Astrocyte (in vitro differentiated cells and primary cell): ENCODE measurements around the gene ARFRP1.

ENCODE experiments used
- EZH2 ChIP-seq: IDR thresholded peaks from 2 replicates; pipeline ENCODE4 v1.6.1; 2012; ENCODE audit warnings: mild to moderate bottlenecking, low read length, inconsistent platforms; ENCODE audit not compliant: insufficient read depth
- TF ChIP-seq, protein P1 (sequence below): IDR thresholded peaks from 2 replicates; pipeline ENCODE4 v1.5.1; 2011; ENCODE audit warnings: low read depth, mild to moderate bottlenecking, inconsistent platforms, low read length, moderate library complexity; ENCODE audit not compliant: insufficient read depth

DNA sequence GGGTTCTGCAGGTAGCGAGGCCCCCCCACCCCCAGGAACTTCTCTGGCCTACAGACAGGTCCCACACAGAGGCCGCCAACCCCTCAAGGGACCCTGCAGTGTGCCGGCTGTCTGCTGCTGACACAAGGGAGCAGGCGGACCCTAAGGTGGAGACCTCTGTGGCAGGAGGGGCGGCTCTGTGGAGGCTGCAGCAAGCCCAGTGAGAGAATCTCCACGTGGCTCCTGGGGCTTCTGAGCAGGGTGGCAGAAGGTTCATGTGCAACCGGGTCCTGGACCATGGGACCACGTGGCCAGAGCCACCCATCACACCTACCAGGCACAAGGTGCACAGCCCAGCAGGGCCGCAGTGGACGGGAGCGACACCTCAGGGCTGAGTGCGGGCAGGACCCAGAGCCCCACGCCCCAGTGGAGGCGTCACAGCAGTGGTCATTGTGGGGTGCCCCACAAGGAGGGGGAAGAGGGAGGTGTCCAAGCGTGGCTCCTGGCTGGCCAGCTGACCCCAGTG lies 4.3 kb downstream of the ARFRP1 start:
- TF ChIP-seq, protein P1, sequence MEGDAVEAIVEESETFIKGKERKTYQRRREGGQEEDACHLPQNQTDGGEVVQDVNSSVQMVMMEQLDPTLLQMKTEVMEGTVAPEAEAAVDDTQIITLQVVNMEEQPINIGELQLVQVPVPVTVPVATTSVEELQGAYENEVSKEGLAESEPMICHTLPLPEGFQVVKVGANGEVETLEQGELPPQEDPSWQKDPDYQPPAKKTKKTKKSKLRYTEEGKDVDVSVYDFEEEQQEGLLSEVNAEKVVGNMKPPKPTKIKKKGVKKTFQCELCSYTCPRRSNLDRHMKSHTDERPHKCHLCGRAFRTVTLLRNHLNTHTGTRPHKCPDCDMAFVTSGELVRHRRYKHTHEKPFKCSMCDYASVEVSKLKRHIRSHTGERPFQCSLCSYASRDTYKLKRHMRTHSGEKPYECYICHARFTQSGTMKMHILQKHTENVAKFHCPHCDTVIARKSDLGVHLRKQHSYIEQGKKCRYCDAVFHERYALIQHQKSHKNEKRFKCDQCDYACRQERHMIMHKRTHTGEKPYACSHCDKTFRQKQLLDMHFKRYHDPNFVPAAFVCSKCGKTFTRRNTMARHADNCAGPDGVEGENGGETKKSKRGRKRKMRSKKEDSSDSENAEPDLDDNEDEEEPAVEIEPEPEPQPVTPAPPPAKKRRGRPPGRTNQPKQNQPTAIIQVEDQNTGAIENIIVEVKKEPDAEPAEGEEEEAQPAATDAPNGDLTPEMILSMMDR, result no peak
- TF ChIP-seq EZH2, result no peak
